ENCODE measurements around the gene KNL1. TPM values are rescaled to one million over a fixed set of nuclear protein-coding genes. Genes with fewer than 3 reads are reported as not detected.
A peak's percentile ranks its signal among the peaks of the same experiment; 100 is the strongest.

Gene KNL1
- total and polyA plus RNA-seq, 2 donors (not counting 1 experiment from before 2014, with no cell fraction given): 3.9 to 5.0 TPM

DNA sequence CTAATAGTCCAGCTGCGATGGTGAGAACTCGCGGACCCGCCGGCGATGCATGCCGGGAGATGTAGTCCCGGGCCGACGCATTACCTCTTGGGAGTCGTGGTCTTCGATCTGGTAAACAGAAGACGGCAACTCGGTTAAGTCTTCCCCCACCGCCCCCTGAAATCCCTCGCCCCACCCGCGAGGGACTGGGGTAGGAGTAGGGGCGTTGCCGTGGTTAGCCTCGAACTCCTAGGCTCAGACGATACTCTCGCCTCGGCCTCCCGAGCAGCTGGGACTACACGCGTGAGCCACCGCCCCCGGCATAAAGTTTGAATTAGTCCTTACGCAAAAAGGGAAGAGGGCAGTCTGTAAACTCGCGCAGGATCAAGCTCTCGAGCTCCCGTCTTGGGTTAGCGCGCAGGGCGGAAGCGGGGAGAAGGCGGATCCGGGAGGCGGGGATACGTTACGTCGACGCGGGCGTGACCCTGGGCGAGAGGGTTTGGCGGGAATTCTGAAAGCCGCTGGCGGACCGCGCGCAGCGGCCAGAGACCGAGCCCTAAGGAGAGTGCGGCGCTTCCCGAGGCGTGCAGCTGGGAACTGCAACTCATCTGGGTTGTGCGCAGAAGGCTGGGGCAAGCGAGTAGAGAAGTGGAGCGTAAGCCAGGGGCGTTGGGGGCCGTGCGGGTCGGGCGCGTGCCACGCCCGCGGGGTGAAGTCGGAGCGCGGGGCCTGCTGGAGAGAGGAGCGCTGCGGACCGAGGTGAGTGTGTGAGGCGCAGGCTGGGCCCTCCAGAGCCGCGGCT lies 100.8 kb downstream of the KNL1 start, which contains the start of gene RAD51:
Gene RAD51, plus strand, starts transcription at position 487 of the 781 bp plus-strand sequence. CDS start 3,585 bp downstream, outside the sequence.
- Histone ChIP-seq H3K9me3 (ENCODE audit: control insufficient read depth, insufficient read depth, low read depth, low read length) (no peaks in the 10 kb centered on the region), H3K27me3 (ENCODE audit: control insufficient read depth, insufficient read depth, low read length) (no peaks in the 10 kb centered on the region), H3K36me3 (ENCODE audit: control insufficient read depth, insufficient read depth, low read length) (no peaks in the 10 kb centered on the region), H4K20me1 (ENCODE audit: control insufficient read depth, extremely low read depth, insufficient read depth, low read length) (no peaks in the 10 kb centered on the region), H3K4me1 (ENCODE audit: control insufficient read depth, extremely low read depth, insufficient read depth, low read length) (peaks cover 3% of the 10 kb centered on the region), H3K79me2 (ENCODE audit: control insufficient read depth, insufficient read depth, low read length) (peaks cover 13% of the 10 kb centered on the region), H3K9ac (ENCODE audit: insufficient read depth, low read length) (peak within 1 kb of the TSS; percentile 96), H3K4me2 (ENCODE audit: extremely low read depth, insufficient read depth, low read length) (peak within 1 kb of the TSS; percentile 76), H3K27ac (ENCODE audit: insufficient read depth, low read length) (peak within 1 kb of the TSS; percentile 98), H2AFZ (ENCODE audit: low read length) (peak within 1 kb of the TSS; percentile 96), H3K4me3 (replicated peaks in 1 of 4; ENCODE audit: control extremely low read depth in 1 of 4, insufficient read depth in 1 of 4, low read depth in 3 of 4, low read length in 4 of 4) (peak within 1 kb of the TSS; percentile 58 to 99 (median 66))
- DNase-seq (ENCODE audit: low read depth in 2 of 2): peak; percentile 92 to 94
- TF ChIP-seq CTCF (conservative IDR thresholded peaks at IDR 0.05 in 1 of 2, IDR thresholded peaks at IDR 0.05 in 1 of 2; ENCODE audit: low read depth in 1 of 2, low read length in 2 of 2): no peak
- TF ChIP-seq EZH2 (IDR thresholded peaks at IDR 0.05; ENCODE audit: low read length, missing control alignments): no peak

DNA sequence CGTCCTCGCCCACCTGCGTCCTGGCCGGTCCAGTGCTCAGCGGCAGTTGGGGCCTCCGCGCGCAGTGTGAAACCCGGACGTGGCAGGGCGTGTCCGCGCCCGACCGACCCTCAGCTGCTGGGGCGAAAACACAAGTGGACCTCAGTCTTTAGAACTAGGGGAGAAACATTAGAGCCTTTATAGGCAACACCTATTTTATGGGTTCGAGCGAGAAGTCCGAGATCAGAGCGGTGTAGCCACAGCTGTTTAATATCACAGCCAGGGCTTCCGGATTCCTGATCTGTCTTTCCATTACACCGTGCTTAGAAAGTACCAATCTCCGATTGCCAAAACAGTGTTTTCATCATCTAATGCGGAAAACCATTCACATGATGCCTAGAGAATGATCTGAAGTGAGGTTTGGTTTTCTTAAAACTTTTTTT lies 101.4 kb downstream of the KNL1 start:
- peak overlapping the region; percentile 76 for H3K4me2 ChIP-seq (ENCODE audit: extremely low read depth, insufficient read depth, low read length)
- H3K79me2 ChIP-seq (ENCODE audit: control insufficient read depth, insufficient read depth, low read length): peaks cover 13% of the 10 kb centered on the region
- H3K9ac ChIP-seq (ENCODE audit: insufficient read depth, low read length): peak overlapping the region; percentile 96
- peaks cover 3% of the 10 kb centered on the region for H3K4me1 ChIP-seq (ENCODE audit: control insufficient read depth, extremely low read depth, insufficient read depth, low read length)
- H3K36me3 ChIP-seq (ENCODE audit: control insufficient read depth, insufficient read depth, low read length): no peaks in the 10 kb centered on the region
- TF ChIP-seq CTCF (conservative IDR thresholded peaks at IDR 0.05 in 1 of 2, IDR thresholded peaks at IDR 0.05 in 1 of 2; ENCODE audit: low read depth in 1 of 2, low read length in 2 of 2): no peak
- no peak for TF ChIP-seq EZH2 (IDR thresholded peaks at IDR 0.05; ENCODE audit: low read length, missing control alignments)
- H3K9me3 ChIP-seq (ENCODE audit: control insufficient read depth, insufficient read depth, low read depth, low read length): no peaks in the 10 kb centered on the region
- H3K27me3 ChIP-seq (ENCODE audit: control insufficient read depth, insufficient read depth, low read length): no peaks in the 10 kb centered on the region
- H2AFZ ChIP-seq (ENCODE audit: low read length): peak overlapping the region; percentile 76
- H4K20me1 ChIP-seq (ENCODE audit: control insufficient read depth, extremely low read depth, insufficient read depth, low read length): no peaks in the 10 kb centered on the region
- H3K4me3 ChIP-seq (replicated peaks in 1 of 4; ENCODE audit: control extremely low read depth in 1 of 4, insufficient read depth in 1 of 4, low read depth in 3 of 4, low read length in 4 of 4): peak overlapping the region; percentile 58 to 99 (median 66)
- peak overlapping the region; percentile 98 for H3K27ac ChIP-seq (ENCODE audit: insufficient read depth, low read length)
- DNase-seq (ENCODE audit: low read depth in 2 of 2): peak; percentile 14 to 37

DNA sequence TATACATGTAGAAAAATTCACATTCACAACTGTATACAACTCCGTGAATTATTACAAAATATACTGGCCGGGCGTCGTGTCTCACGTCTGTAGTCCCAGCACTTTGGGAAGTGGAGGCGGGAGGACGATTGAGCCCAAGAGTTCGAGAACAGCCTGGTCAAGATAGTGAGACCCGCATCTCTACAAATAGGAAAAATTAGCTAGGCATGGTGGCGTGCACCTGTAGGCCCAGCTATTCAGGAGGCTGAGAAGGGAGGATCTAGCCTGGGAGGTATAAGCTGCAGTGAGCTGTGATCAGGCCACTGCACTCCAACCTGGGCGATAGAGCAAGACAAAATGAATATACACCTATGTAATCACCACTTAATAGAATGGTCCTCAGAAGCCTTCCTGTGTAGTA lies 102.2 kb downstream of the KNL1 start:
- peak overlapping the region; percentile 27 for H2AFZ ChIP-seq (ENCODE audit: low read length)
- H3K4me3 ChIP-seq (replicated peaks in 1 of 4; ENCODE audit: control extremely low read depth in 1 of 4, insufficient read depth in 1 of 4, low read depth in 3 of 4, low read length in 4 of 4): peak overlapping the region; percentile 58 to 99 (median 66)
- no peaks in the 10 kb centered on the region for H3K36me3 ChIP-seq (ENCODE audit: control insufficient read depth, insufficient read depth, low read length)
- H3K4me1 ChIP-seq (ENCODE audit: control insufficient read depth, extremely low read depth, insufficient read depth, low read length): peaks cover 3% of the 10 kb centered on the region
- H3K4me2 ChIP-seq (ENCODE audit: extremely low read depth, insufficient read depth, low read length): peak overlapping the region; percentile 76
- DNase-seq (ENCODE audit: low read depth in 2 of 2): no peak
- no peaks in the 10 kb centered on the region for H3K9me3 ChIP-seq (ENCODE audit: control insufficient read depth, insufficient read depth, low read depth, low read length)
- no peaks in the 10 kb centered on the region for H3K27me3 ChIP-seq (ENCODE audit: control insufficient read depth, insufficient read depth, low read length)
- peak overlapping the region; percentile 98 for H3K27ac ChIP-seq (ENCODE audit: insufficient read depth, low read length)
- H4K20me1 ChIP-seq (ENCODE audit: control insufficient read depth, extremely low read depth, insufficient read depth, low read length): no peaks in the 10 kb centered on the region
- H3K9ac ChIP-seq (ENCODE audit: insufficient read depth, low read length): no peak overlapping the region
- peaks cover 13% of the 10 kb centered on the region for H3K79me2 ChIP-seq (ENCODE audit: control insufficient read depth, insufficient read depth, low read length)
- TF ChIP-seq EZH2 (IDR thresholded peaks at IDR 0.05; ENCODE audit: low read length, missing control alignments): no peak
- no peak for TF ChIP-seq CTCF (conservative IDR thresholded peaks at IDR 0.05 in 1 of 2, IDR thresholded peaks at IDR 0.05 in 1 of 2; ENCODE audit: low read depth in 1 of 2, low read length in 2 of 2)
